Colonic mucosa (tissue), 4 donors: ENCODE results near the gene NQO2. TPM values are rescaled to one million over a fixed set of nuclear protein-coding genes. Genes with fewer than 3 reads are reported as not detected.

Source experiments
- DNase-seq: peaks from one replicate; pipeline ENCODE4 v3.0.0-alpha.2; 2020
- H3K27ac ChIP-seq: fragments of 200-600 bp; one replicate; pipeline ENCODE4 v1.8.0; 2021
- H3K27me3 ChIP-seq: fragments of 200-600 bp; one replicate; pipeline ENCODE4 v1.8.0; 2021
- H3K36me3 ChIP-seq: fragments of 200-600 bp; one replicate; pipeline ENCODE4 v1.8.0; 2021
- H3K4me1 ChIP-seq: fragments of 200-600 bp; one replicate; pipeline ENCODE4 v1.8.0; 2021; ENCODE audit warnings: mild to moderate bottlenecking
- H3K4me3 ChIP-seq: fragments of 200-600 bp; one replicate; pipeline ENCODE4 v1.8.0; 2021
- H3K9ac ChIP-seq, 2 donors: one replicate each; pipeline ENCODE4 v1.7.0; 2013; ENCODE audit warnings: control low read depth in 2 of 2, low read depth in 2 of 2, low read length in 2 of 2
- H3K9me3 ChIP-seq: fragments of 200-600 bp; one replicate; pipeline ENCODE4 v1.8.0; 2021
- CTCF ChIP-seq: fragments of 200-600 bp; IDR thresholded peaks from one replicate; pipeline ENCODE4 v1.8.0; 2022; ENCODE audit warnings: antibody characterized with exemption, mild to moderate bottlenecking
- intact Hi-C: fragments of 100-400 bp; cut with DNase I; formaldehyde crosslinking; loops from one replicate; pipeline ENCODE4 v1.14.1; 2022
- total RNA-seq, 2 donors: library from RNA; stranded (reverse); fragmentation: NEBNext Ultra II Directional in 1 of 2; extraction: Animal tissue kit (Norgen Biotek cat#: 25700) in 1 of 2; gene quantifications; one replicate each; pipeline ENCODE4 v1.2.1, GENCODE V29; 2021
- donor health status: healthy.
- donor health status: DM: no; HTN: no; CAD: no.
- donor health status: DM: no; HTN: no; CAD: no.

The NQO2 gene
- total RNA-seq, 2 donors from 2014 or later, result 14.1 to 19.0 TPM

- TF ChIP-seq CTCF, result no peak
- Histone ChIP-seq H3K9ac (no peak overlapping the region), H3K4me1 (no peaks in the 10 kb centered on the region), H3K36me3 (no peaks in the 10 kb centered on the region), H3K4me3 (no peak overlapping the region), H3K27ac (no peak overlapping the region), H3K9me3 (no peaks in the 10 kb centered on the region), H3K27me3 (no peaks in the 10 kb centered on the region)
- intact Hi-C loops, result no loop called here
- no peak for DNase-seq
Measured at GRCh38 chr6:3013486-3013885, 13.8 kb downstream of the NQO2 start.

GRCh38 chr6:3013901-3014674 lies 14.4 kb downstream of the NQO2 start:
- intact Hi-C loops, result no loop called here
- Histone ChIP-seq H3K27me3 (no peaks in the 10 kb centered on the region), H3K27ac (no peak overlapping the region), H3K9ac (no peak overlapping the region), H3K4me1 (no peaks in the 10 kb centered on the region), H3K4me3 (no peak overlapping the region), H3K9me3 (no peaks in the 10 kb centered on the region), H3K36me3 (no peaks in the 10 kb centered on the region)
- no peak for DNase-seq
- no peak for TF ChIP-seq CTCF

- Histone ChIP-seq H3K27ac (no peak overlapping the region), H3K9ac (no peak overlapping the region), H3K27me3 (no peaks in the 10 kb centered on the region), H3K4me1 (no peaks in the 10 kb centered on the region), H3K9me3 (no peaks in the 10 kb centered on the region), H3K4me3 (no peak overlapping the region), H3K36me3 (no peaks in the 10 kb centered on the region)
- TF ChIP-seq CTCF, result no peak
- intact Hi-C loops, result no loop called here
- no peak for DNase-seq
Measured at GRCh38 chr6:3014675-3015066, 15.0 kb downstream of the NQO2 start.

- no peaks in the 10 kb centered on the region for H3K27me3 ChIP-seq
- H3K4me3 ChIP-seq, result no peak overlapping the region
- intact Hi-C loops, result no loop called here
- H3K27ac ChIP-seq, result no peak overlapping the region
- TF ChIP-seq CTCF, result no peak
- no peaks in the 10 kb centered on the region for H3K36me3 ChIP-seq
- no peaks in the 10 kb centered on the region for H3K4me1 ChIP-seq
- no peak for DNase-seq
- no peaks in the 10 kb centered on the region for H3K9me3 ChIP-seq
- H3K9ac ChIP-seq, result no peak overlapping the region
Measured at GRCh38 chr6:3015144-3015543, 15.4 kb downstream of the NQO2 start.

GRCh38 chr6:3016473-3017280 lies 17.0 kb downstream of the NQO2 start:
- intact Hi-C loops, result no loop called here
- Histone ChIP-seq H3K4me1 (no peaks in the 10 kb centered on the region), H3K36me3 (no peaks in the 10 kb centered on the region), H3K27ac (no peak overlapping the region), H3K9ac (no peak overlapping the region), H3K27me3 (no peaks in the 10 kb centered on the region), H3K4me3 (no peak overlapping the region), H3K9me3 (no peaks in the 10 kb centered on the region)
- no peak for DNase-seq
- no peak for TF ChIP-seq CTCF
